ENCODE results near the gene MARF1. TPM values are rescaled to one million over a fixed set of nuclear protein-coding genes. Genes with fewer than 3 reads are reported as not detected.

The MARF1 gene
- total RNA-seq, 1 donor, result 25.7 TPM

DNA sequence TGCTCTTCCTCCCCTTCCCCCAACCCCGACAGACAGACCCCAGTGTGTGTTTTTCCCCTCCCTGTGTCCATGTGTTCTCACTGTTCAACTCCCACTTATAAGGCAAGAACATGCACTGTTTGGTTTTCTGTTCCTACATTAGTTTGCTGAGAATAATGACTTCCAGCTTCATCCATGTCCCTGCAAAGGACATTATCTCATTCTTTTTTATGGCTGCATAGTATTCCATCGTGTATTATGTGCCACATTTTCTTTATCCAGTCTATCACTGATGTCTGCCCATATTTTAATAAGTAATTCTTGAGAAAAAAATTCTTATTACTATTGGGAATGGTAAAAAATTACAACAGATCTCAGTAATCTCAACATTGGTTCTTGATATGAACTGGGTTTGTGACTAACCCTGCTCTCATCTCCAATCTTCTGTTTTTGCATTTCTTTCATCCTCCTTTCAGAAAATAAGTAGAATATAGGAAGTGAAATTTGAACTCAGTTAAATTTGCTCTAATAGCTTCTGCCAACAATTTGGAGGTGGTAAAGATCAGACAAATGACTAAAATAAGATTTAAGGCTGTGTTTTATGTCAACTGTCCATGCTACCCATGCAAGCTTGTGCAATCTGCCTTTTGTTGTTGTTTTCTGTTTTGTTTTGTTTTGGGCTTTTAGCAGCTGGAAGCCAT lies 11.1 kb downstream of the MARF1 start:
- Histone ChIP-seq H3K27me3 (ENCODE audit: insufficient read depth, low read length) (no peaks in the 10 kb centered on the region), H3K4me2 (ENCODE audit: insufficient read depth, low read length) (no peak overlapping the region), H2AFZ (ENCODE audit: low read length) (no peak overlapping the region), H3K9me3 (ENCODE audit: low read depth, low read length) (no peaks in the 10 kb centered on the region), H3K36me3 (ENCODE audit: insufficient read depth, low read length) (peaks cover 70% of the 10 kb centered on the region), H3K4me3 (ENCODE audit: insufficient read depth, low read length) (no peak overlapping the region), H4K20me1 (ENCODE audit: insufficient read depth, low read length) (no peaks in the 10 kb centered on the region), H3K79me2 (ENCODE audit: insufficient read depth, low read length) (peaks cover 11% of the 10 kb centered on the region), H3K4me1 (ENCODE audit: insufficient read depth, low read length) (peaks cover 4% of the 10 kb centered on the region), H3K27ac (ENCODE audit: low read depth, low read length) (no peak overlapping the region)
- TF ChIP-seq, protein P1, sequence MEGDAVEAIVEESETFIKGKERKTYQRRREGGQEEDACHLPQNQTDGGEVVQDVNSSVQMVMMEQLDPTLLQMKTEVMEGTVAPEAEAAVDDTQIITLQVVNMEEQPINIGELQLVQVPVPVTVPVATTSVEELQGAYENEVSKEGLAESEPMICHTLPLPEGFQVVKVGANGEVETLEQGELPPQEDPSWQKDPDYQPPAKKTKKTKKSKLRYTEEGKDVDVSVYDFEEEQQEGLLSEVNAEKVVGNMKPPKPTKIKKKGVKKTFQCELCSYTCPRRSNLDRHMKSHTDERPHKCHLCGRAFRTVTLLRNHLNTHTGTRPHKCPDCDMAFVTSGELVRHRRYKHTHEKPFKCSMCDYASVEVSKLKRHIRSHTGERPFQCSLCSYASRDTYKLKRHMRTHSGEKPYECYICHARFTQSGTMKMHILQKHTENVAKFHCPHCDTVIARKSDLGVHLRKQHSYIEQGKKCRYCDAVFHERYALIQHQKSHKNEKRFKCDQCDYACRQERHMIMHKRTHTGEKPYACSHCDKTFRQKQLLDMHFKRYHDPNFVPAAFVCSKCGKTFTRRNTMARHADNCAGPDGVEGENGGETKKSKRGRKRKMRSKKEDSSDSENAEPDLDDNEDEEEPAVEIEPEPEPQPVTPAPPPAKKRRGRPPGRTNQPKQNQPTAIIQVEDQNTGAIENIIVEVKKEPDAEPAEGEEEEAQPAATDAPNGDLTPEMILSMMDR (IDR thresholded peaks at IDR 0.05; ENCODE audit: extremely low read depth, low read depth, low read length), result no peak
- DNase-seq (ENCODE audit: insufficient read length, low spot score, missing footprints), result no peak

DNA sequence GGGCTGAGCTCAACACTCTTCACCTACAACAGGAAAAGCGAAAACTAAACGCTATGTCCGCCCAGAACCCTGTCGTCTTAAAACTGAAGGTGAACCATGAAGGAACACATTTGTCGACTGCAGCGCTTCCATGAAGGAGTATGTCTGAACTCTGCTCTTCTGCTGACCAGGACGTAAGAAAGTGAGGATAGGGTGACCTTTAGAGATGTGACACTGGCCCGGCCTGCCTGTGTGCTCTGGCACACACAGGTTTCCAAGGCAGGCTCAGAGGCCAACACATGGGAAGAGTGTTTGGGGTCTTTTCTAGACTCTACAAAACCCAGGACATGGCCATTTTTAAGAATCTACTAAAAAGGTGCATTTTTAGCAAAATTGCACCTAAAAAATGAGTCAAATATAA lies 21.1 kb downstream of the MARF1 start:
- no peaks in the 10 kb centered on the region for H3K79me2 ChIP-seq (ENCODE audit: insufficient read depth, low read length)

DNA sequence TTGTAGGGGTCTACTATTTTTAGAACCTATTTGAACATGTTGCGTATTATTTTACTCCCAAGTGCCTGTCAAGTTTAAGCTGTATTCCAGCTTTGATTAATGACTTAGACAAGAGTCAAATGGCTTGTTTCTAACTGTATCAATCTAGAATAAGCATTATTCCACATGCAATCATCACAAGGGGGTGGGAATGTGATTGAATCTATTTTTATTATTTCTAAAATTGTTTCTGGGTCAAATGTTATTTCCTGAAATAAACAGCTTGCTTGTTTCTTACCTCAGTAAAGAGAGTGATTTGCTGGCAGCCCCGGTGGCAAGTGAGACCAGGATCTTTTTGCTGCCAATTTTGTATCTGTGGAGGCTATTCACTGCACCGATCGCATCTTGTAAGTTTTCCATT lies 21.5 kb downstream of the MARF1 start:
- TF ChIP-seq, protein P1 (IDR thresholded peaks at IDR 0.05; ENCODE audit: extremely low read depth, low read depth, low read length), result no peak
- Histone ChIP-seq H3K4me3 (ENCODE audit: insufficient read depth, low read length) (no peak overlapping the region), H3K79me2 (ENCODE audit: insufficient read depth, low read length) (no peaks in the 10 kb centered on the region), H2AFZ (ENCODE audit: low read length) (no peak overlapping the region), H3K4me1 (ENCODE audit: insufficient read depth, low read length) (peaks cover 28% of the 10 kb centered on the region), H4K20me1 (ENCODE audit: insufficient read depth, low read length) (no peaks in the 10 kb centered on the region), H3K36me3 (ENCODE audit: insufficient read depth, low read length) (peaks cover 53% of the 10 kb centered on the region), H3K9me3 (ENCODE audit: low read depth, low read length) (no peaks in the 10 kb centered on the region), H3K4me2 (ENCODE audit: insufficient read depth, low read length) (no peak overlapping the region), H3K27me3 (ENCODE audit: insufficient read depth, low read length) (no peaks in the 10 kb centered on the region), H3K27ac (ENCODE audit: low read depth, low read length) (no peak overlapping the region)
- DNase-seq (ENCODE audit: insufficient read length, low spot score, missing footprints), result no peak

More for the DNA sequence above, 21.1 kb downstream of the MARF1 start:
- Histone ChIP-seq H3K9me3 (ENCODE audit: low read depth, low read length) (no peaks in the 10 kb centered on the region), H2AFZ (ENCODE audit: low read length) (no peak overlapping the region), H3K4me3 (ENCODE audit: insufficient read depth, low read length) (no peak overlapping the region), H3K4me1 (ENCODE audit: insufficient read depth, low read length) (peaks cover 28% of the 10 kb centered on the region), H3K4me2 (ENCODE audit: insufficient read depth, low read length) (no peak overlapping the region), H3K27ac (ENCODE audit: low read depth, low read length) (no peak overlapping the region), H3K27me3 (ENCODE audit: insufficient read depth, low read length) (no peaks in the 10 kb centered on the region), H3K36me3 (ENCODE audit: insufficient read depth, low read length) (peaks cover 49% of the 10 kb centered on the region), H4K20me1 (ENCODE audit: insufficient read depth, low read length) (no peaks in the 10 kb centered on the region)
- TF ChIP-seq, protein P1 (IDR thresholded peaks at IDR 0.05; ENCODE audit: extremely low read depth, low read depth, low read length), result no peak
- DNase-seq (ENCODE audit: insufficient read length, low spot score, missing footprints), result no peak

DNA sequence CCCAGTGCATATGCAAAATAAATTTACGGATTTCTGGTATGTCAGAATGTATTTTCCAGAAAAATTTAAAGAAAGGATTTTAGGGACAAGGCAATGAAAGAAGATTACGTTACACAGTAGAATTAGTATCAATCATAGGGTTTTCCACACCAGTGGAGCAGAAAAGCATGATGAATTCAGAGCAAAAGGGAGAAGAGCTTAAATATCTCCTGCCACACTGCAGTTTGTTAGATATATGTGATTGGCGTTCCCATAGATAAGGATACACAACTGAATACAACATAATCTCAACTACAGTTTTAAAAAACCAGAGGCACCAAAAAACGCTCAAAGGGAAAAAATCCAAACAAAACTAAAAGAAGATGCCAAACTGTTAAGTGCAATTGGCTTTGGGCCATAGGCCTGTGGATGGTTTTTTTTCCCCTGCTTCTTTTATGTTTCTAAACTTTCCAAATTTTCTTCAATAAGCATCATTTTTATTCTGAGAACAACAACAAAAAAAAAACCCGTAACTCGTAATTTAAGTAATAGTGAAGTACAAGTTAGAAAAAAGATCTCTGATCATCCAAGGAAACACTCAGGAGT lies 22.3 kb downstream of the MARF1 start:
- Histone ChIP-seq H4K20me1 (ENCODE audit: insufficient read depth, low read length) (no peaks in the 10 kb centered on the region), H3K9me3 (ENCODE audit: low read depth, low read length) (no peaks in the 10 kb centered on the region), H2AFZ (ENCODE audit: low read length) (no peak overlapping the region), H3K4me1 (ENCODE audit: insufficient read depth, low read length) (peaks cover 31% of the 10 kb centered on the region), H3K4me3 (ENCODE audit: insufficient read depth, low read length) (no peak overlapping the region), H3K79me2 (ENCODE audit: insufficient read depth, low read length) (no peaks in the 10 kb centered on the region), H3K36me3 (ENCODE audit: insufficient read depth, low read length) (peaks cover 55% of the 10 kb centered on the region), H3K4me2 (ENCODE audit: insufficient read depth, low read length) (no peak overlapping the region), H3K27me3 (ENCODE audit: insufficient read depth, low read length) (no peaks in the 10 kb centered on the region), H3K27ac (ENCODE audit: low read depth, low read length) (no peak overlapping the region)
- DNase-seq (ENCODE audit: insufficient read length, low spot score, missing footprints), result no peak
- TF ChIP-seq, protein P1 (IDR thresholded peaks at IDR 0.05; ENCODE audit: extremely low read depth, low read depth, low read length), result no peak

All from osteoblast (primary cell).